Ishikawa (cell line): Measurements from ENCODE around the gene LENEP.

Source experiments
- CEBPB ChIP-seq: IDR thresholded peaks from 2 replicates; pipeline ENCODE4 v1.6.1; 2012
- EP300 ChIP-seq: IDR thresholded peaks from 2 replicates; pipeline ENCODE4 v1.6.1; 2012; ENCODE audit warnings: borderline replicate concordance
- RAD21 ChIP-seq: IDR thresholded peaks from 2 replicates; pipeline ENCODE4 v1.6.1; 2012; ENCODE audit warnings: low read depth
- TAF1 ChIP-seq: IDR thresholded peaks from 2 replicates; pipeline ENCODE4 v1.6.1; 2012; ENCODE audit warnings: low read depth, mild to moderate bottlenecking
- TEAD4 ChIP-seq: IDR thresholded peaks from 2 replicates; pipeline ENCODE4 v1.6.1; 2012
- TF ChIP-seq, protein P1 (sequence below): IDR thresholded peaks from 2 replicates; pipeline ENCODE4 v1.6.1; 2012
- TF ChIP-seq, protein P2 (sequence below): IDR thresholded peaks from 2 replicates; pipeline ENCODE4 v1.6.1; 2012; ENCODE audit warnings: low read depth, mild to moderate bottlenecking

DNA sequence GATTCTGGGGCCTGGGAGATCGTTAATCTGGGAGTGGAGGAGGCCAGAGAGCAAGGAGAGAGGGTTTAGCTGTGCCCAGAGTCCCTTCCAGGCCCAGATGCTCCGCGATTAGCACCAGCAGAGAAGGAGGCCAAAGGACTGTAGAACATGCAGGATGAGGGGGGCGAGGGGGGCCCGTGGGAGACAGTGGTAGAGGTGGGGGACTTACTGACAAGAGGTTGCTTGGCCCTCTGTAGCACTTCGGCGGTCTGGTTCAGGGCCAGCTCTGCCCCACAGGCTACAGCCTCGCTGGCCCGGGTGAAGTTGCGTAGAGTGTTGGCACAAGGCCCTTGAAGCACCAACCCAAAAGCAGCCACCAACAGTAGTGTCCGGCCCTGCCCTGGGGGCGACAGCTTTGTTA lies 39.5 kb downstream of the LENEP start:
- no peak for TF ChIP-seq RAD21
- TF ChIP-seq, protein P1, sequence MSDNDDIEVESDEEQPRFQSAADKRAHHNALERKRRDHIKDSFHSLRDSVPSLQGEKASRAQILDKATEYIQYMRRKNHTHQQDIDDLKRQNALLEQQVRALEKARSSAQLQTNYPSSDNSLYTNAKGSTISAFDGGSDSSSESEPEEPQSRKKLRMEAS = no peak
- TF ChIP-seq CEBPB = no peak
- TF ChIP-seq, protein P2, sequence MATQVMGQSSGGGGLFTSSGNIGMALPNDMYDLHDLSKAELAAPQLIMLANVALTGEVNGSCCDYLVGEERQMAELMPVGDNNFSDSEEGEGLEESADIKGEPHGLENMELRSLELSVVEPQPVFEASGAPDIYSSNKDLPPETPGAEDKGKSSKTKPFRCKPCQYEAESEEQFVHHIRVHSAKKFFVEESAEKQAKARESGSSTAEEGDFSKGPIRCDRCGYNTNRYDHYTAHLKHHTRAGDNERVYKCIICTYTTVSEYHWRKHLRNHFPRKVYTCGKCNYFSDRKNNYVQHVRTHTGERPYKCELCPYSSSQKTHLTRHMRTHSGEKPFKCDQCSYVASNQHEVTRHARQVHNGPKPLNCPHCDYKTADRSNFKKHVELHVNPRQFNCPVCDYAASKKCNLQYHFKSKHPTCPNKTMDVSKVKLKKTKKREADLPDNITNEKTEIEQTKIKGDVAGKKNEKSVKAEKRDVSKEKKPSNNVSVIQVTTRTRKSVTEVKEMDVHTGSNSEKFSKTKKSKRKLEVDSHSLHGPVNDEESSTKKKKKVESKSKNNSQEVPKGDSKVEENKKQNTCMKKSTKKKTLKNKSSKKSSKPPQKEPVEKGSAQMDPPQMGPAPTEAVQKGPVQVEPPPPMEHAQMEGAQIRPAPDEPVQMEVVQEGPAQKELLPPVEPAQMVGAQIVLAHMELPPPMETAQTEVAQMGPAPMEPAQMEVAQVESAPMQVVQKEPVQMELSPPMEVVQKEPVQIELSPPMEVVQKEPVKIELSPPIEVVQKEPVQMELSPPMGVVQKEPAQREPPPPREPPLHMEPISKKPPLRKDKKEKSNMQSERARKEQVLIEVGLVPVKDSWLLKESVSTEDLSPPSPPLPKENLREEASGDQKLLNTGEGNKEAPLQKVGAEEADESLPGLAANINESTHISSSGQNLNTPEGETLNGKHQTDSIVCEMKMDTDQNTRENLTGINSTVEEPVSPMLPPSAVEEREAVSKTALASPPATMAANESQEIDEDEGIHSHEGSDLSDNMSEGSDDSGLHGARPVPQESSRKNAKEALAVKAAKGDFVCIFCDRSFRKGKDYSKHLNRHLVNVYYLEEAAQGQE = no peak
- no peak for TF ChIP-seq EP300
- no peak for TF ChIP-seq TEAD4
- TF ChIP-seq TAF1 = no peak
